CD4-positive, alpha-beta memory T cell (primary cell): Measurements from ENCODE around the gene GUCY1B1. TPM values are rescaled to one million over a fixed set of nuclear protein-coding genes. Genes with fewer than 3 reads are reported as not detected.

ENCODE experiments used
- CTCF ChIA-PET: fragments of 350-600 bp; sonication (Branson Sonifier 250); formaldehyde crosslinking; loops from one replicate; lab custom pipeline; 2021; ENCODE audit warnings: inconsistent platforms; ENCODE audit not compliant: partially characterized antibody; lab: Charles Lee
- POLR2A ChIA-PET: fragments of 350-600 bp; sonication (Branson Sonifier 250); formaldehyde crosslinking; loops from one replicate; lab custom pipeline; 2021; ENCODE audit not compliant: partially characterized antibody; lab: Charles Lee
- DNase-seq, 5 donors: peaks; one replicate each; pipeline versions ENCODE4 v3.0.0 to v3.0.0-alpha.2; 2020 to 2022; ENCODE audit warnings: mixed read lengths in 1 of 5
- H3K27ac ChIP-seq: one replicate; pipeline ENCODE4 v1.7.0; 2013; ENCODE audit warnings: low read depth, low read length
- H3K27me3 ChIP-seq: 2 replicates; pipeline ENCODE4 v1.7.0; 2013; ENCODE audit warnings: mild to moderate bottlenecking, low read length, moderate library complexity; ENCODE audit not compliant: insufficient read depth
- H3K36me3 ChIP-seq: 2 replicates; pipeline ENCODE4 v1.7.0; 2013; ENCODE audit warnings: mild to moderate bottlenecking, low read length, moderate library complexity; ENCODE audit not compliant: insufficient read depth
- H3K4me1 ChIP-seq: 2 replicates; pipeline ENCODE4 v1.7.0; 2013; ENCODE audit warnings: mild to moderate bottlenecking, low read length, moderate library complexity; ENCODE audit not compliant: insufficient read depth
- H3K4me3 ChIP-seq, 2 donors: one replicate each; pipeline ENCODE4 v1.7.0; 2013; ENCODE audit warnings: low read length in 2 of 2, mild to moderate bottlenecking in 1 of 2
- H3K9me3 ChIP-seq, 2 donors: one replicate each; pipeline ENCODE4 v1.7.0; 2013; ENCODE audit warnings: low read length in 2 of 2, control low read depth in 1 of 2; ENCODE audit not compliant: control insufficient read depth in 1 of 2
- H3K27ac Mint-ChIP-seq, 7 donors: one replicate each; pipeline ENCODE4 v1.8.0; 2020 to 2021; ENCODE audit warnings: mixed read lengths in 7 of 7, mild to moderate bottlenecking in 6 of 7, inconsistent platforms in 3 of 7, moderate library complexity in 3 of 7
- H3K27me3 Mint-ChIP-seq, 2 donors: one replicate each; pipeline ENCODE4 v1.8.0; 2020 to 2021; ENCODE audit warnings: mixed read lengths in 2 of 2
- H3K36me3 Mint-ChIP-seq, 2 donors: one replicate each; pipeline ENCODE4 v1.8.0; 2020 to 2021; ENCODE audit warnings: mixed read lengths in 2 of 2, inconsistent platforms in 1 of 2, mild to moderate bottlenecking in 1 of 2
- H3K4me1 Mint-ChIP-seq, 4 donors: one replicate each; pipeline ENCODE4 v1.8.0; 2020 to 2021; ENCODE audit warnings: mixed read lengths in 4 of 4, mild to moderate bottlenecking in 1 of 4
- H3K4me3 Mint-ChIP-seq, 8 donors: one replicate each; pipeline ENCODE4 v1.8.0; 2020 to 2021; ENCODE audit warnings: mixed read lengths in 8 of 8, mild to moderate bottlenecking in 7 of 8, moderate library complexity in 6 of 8, inconsistent platforms in 3 of 8
- H3K9me3 Mint-ChIP-seq, 8 donors: one replicate each; pipeline ENCODE4 v1.8.0; 2020 to 2021; ENCODE audit warnings: mixed read lengths in 8 of 8, mild to moderate bottlenecking in 5 of 8, inconsistent platforms in 3 of 8, moderate library complexity in 1 of 8
- intact Hi-C: fragments of 100-400 bp; cut with micrococcal nuclease; formaldehyde crosslinking; loops from one replicate; pipeline ENCODE4 v1.15.1; 2023
- polyA plus RNA-seq, 2 donors: library from polyadenylated mRNA; unstranded; fragments of 300-500 nt; fragmentation: Illumina TruSeq; gene quantifications; one replicate each; pipeline ENCODE4 v1.2.3, GENCODE V29; 2021
- total RNA-seq, 2 experiments: library from RNA; stranded (reverse); gene quantifications; one replicate each; pipeline ENCODE4 v1.2.3, GENCODE V29; 2021

GUCY1B1 gene
- total and polyA plus RNA-seq, 4 experiments from 2014 or later, result not detected

GRCh38 chr4:155745984-155746383 lies 12.8 kb upstream of the GUCY1B1 start:
- intact Hi-C loops, result no loop called here
- Histone ChIP-seq H3K27ac (no peak overlapping the region), H3K9me3 (no peaks in the 10 kb centered on the region), H3K4me3 (no peak overlapping the region), H3K27me3 (no peaks in the 10 kb centered on the region), H3K36me3 (no peaks in the 10 kb centered on the region), H3K4me1 (no peaks in the 10 kb centered on the region)
- no peak for DNase-seq
- CTCF ChIA-PET, result no interaction called here
- Mint-ChIP-seq H3K36me3 (no peaks in the 10 kb centered on the region), H3K9me3 (peaks cover 0 to 3% (median 0%) of the 10 kb centered on the region in 8 donors), H3K27ac (no peak overlapping the region), H3K27me3 (peaks cover 0 to 1% of the 10 kb centered on the region in 2 donors), H3K4me1 (no peaks in the 10 kb centered on the region), H3K4me3 (no peak overlapping the region)
- POLR2A ChIA-PET, result no interaction called here

GRCh38 chr4:155748039-155748438 lies 10.8 kb upstream of the GUCY1B1 start:
- Histone ChIP-seq H3K4me3 (no peak overlapping the region), H3K4me1 (no peaks in the 10 kb centered on the region), H3K27ac (no peak overlapping the region), H3K27me3 (no peaks in the 10 kb centered on the region), H3K9me3 (no peaks in the 10 kb centered on the region), H3K36me3 (no peaks in the 10 kb centered on the region)
- intact Hi-C loops, result no loop called here
- POLR2A ChIA-PET, result no interaction called here
- peaks cover 0 to 1% of the 10 kb centered on the region in 2 donors for H3K27me3 Mint-ChIP-seq
- peaks cover 0 to 3% (median 0%) of the 10 kb centered on the region in 8 donors for H3K9me3 Mint-ChIP-seq
- no peak for DNase-seq
- no peak overlapping the region for H3K27ac Mint-ChIP-seq
- CTCF ChIA-PET, result no interaction called here
- no peak overlapping the region for H3K4me3 Mint-ChIP-seq
- H3K4me1 Mint-ChIP-seq, result no peaks in the 10 kb centered on the region
- H3K36me3 Mint-ChIP-seq, result no peaks in the 10 kb centered on the region

DNA sequence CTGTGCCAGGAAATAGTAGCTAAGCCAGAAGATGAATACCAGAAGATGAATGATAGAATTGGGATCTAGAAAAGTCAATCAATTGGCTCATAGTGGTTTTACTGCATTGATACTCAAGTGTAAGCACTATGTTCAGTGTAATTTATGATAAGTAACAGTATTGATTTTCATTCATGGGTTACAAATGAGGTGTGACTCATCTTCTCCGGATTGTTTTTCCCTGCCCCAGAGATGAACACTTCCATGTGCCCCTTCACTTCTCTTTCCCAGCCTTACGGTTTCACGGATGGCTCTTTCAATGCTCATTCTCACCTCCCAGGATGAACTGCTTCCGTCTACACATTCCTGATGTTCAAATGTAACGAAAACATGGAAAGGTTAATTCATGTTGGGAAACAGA lies 9.8 kb upstream of the GUCY1B1 start:
- Histone ChIP-seq H3K4me1 (no peaks in the 10 kb centered on the region), H3K9me3 (no peaks in the 10 kb centered on the region), H3K27me3 (no peaks in the 10 kb centered on the region), H3K36me3 (no peaks in the 10 kb centered on the region), H3K27ac (no peak overlapping the region), H3K4me3 (no peak overlapping the region)
- H3K4me3 Mint-ChIP-seq, result no peak overlapping the region
- H3K4me1 Mint-ChIP-seq, result no peaks in the 10 kb centered on the region
- DNase-seq, result no peak
- H3K27ac Mint-ChIP-seq, result no peak overlapping the region
- intact Hi-C loops, result no loop called here
- H3K27me3 Mint-ChIP-seq, result no peaks in the 10 kb centered on the region
- ChIA-PET POLR2A (no interaction called here), CTCF (no interaction called here)
- H3K36me3 Mint-ChIP-seq, result no peaks in the 10 kb centered on the region
- peaks cover 0 to 3% (median 0%) of the 10 kb centered on the region in 8 donors for H3K9me3 Mint-ChIP-seq

DNA sequence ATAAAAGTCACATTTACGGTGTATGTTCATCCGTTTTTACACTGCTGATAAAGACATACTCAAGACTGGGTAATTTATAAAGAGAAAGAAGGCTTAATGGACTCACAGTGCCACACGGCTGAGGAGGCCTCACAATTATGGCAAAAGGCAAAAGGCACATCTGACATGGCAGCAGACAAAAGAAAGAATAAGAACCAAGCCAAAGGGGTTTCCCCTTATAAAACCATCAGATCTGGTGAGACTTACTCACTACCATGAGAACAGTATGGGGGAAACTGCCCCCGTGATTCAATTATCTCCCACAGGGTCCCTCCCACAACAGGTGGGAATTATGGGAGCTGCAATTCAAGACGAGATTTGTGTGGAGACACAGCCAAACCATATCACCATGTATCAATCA lies 7.3 kb upstream of the GUCY1B1 start:
- Histone ChIP-seq H3K27me3 (no peaks in the 10 kb centered on the region), H3K36me3 (no peaks in the 10 kb centered on the region), H3K4me1 (no peaks in the 10 kb centered on the region), H3K9me3 (no peaks in the 10 kb centered on the region), H3K4me3 (no peak overlapping the region), H3K27ac (no peak overlapping the region)
- no peak for DNase-seq
- Mint-ChIP-seq H3K27me3 (peaks cover 0 to 5% of the 10 kb centered on the region in 2 donors), H3K9me3 (peaks cover 0 to 5% (median 0%) of the 10 kb centered on the region in 8 donors), H3K4me3 (no peak overlapping the region), H3K27ac (no peak overlapping the region), H3K4me1 (no peaks in the 10 kb centered on the region), H3K36me3 (no peaks in the 10 kb centered on the region)
- CTCF ChIA-PET, result no interaction called here
- POLR2A ChIA-PET, result no interaction called here
- intact Hi-C loops, result no loop called here

DNA sequence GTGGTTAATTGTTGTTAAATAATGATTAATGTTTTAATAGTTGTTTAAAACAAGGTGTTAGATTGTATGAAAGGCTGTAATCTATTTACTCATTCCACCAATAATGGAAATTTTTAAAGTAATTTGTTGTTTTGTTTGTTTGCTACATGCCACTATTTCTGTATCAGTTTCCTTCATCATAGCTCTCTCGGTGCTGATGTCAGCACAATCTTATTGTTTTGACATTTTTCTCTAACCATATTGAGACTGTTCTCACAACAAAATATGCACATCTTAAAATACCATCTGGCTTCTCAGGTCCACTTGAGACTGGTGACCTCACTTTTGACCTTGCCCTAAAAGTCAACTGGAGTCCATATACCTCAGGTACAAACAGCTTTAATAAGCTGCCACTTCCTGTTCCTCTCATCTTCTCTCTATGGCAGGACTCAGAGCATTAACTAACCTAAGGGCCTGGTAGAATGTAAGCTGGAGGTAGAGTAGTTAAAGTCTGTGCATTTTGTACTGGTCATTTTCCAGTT lies 1.0 kb upstream of the GUCY1B1 start:
- Histone ChIP-seq H3K36me3 (no peaks in the 10 kb centered on the region), H3K4me3 (no peak overlapping the region), H3K27ac (no peak overlapping the region), H3K27me3 (peaks cover 7% of the 10 kb centered on the region), H3K4me1 (no peaks in the 10 kb centered on the region), H3K9me3 (no peaks in the 10 kb centered on the region)
- H3K4me3 Mint-ChIP-seq, result no peak overlapping the region
- ChIA-PET POLR2A (no interaction called here), CTCF (no interaction called here)
- no peaks in the 10 kb centered on the region for H3K36me3 Mint-ChIP-seq
- H3K9me3 Mint-ChIP-seq, result peaks cover 0 to 8% (median under 1%) of the 10 kb centered on the region in 8 donors
- no peak for DNase-seq
- intact Hi-C loops, result no loop called here
- peaks cover 0 to 8% (median 4%) of the 10 kb centered on the region in 4 donors for H3K4me1 Mint-ChIP-seq
- peaks cover 16 to 27% of the 10 kb centered on the region in 2 donors for H3K27me3 Mint-ChIP-seq
- no peak overlapping the region for H3K27ac Mint-ChIP-seq

DNA sequence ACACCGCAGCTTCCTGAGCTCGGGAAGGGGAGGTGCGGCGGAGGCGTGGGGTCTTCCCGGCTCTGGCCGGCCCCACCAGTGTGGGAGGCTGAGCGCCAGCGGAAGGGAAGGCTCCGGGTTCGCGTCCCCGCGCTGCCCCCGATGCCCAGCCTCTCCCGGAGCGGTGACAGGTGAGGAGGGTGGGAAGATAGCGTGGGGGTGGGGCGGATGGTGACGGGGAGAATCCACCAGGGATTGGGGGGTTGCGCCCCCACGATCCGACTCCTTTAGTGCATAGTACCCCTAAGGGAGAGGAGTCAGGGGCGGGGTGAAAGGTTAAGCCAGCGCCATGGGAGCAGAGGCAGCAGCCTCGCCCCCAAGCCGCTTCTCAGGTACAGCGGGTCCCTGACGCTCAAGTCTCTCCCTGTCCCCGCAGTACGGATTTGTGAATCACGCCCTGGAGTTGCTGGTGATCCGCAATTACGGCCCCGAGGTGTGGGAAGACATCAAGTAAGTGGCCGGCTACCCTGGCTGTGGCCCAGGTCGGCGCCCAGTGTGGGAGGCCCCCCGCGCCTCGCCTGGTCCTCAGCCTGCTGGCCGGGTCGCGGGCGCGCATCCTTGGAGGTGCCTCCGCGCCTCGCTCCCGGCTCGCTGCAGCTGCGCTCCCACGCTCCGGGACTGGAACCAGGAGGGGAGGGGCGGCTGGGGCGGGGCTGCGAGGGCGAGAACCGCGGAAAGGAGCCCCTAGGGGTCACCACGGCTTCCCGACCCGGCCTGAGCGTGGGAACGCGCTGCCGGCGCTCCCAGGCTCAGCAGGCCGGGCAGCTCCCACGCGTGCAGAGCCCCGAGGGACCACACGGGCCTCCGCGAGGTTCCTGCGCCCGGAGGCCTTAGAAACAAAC lies 791 bp downstream of the GUCY1B1 start:
- peaks cover 0 to 8% (median 4%) of the 10 kb centered on the region in 4 donors for H3K4me1 Mint-ChIP-seq
- no peak for DNase-seq
- Histone ChIP-seq H3K27me3 (peaks cover 7% of the 10 kb centered on the region), H3K4me1 (no peaks in the 10 kb centered on the region), H3K27ac (no peak overlapping the region), H3K4me3 (no peak overlapping the region), H3K36me3 (no peaks in the 10 kb centered on the region), H3K9me3 (no peaks in the 10 kb centered on the region)
- ChIA-PET POLR2A (no interaction called here), CTCF (no interaction called here)
- intact Hi-C loops, result no loop called here
- peaks cover 0 to 8% (median under 1%) of the 10 kb centered on the region in 8 donors for H3K9me3 Mint-ChIP-seq
- H3K4me3 Mint-ChIP-seq, result peak overlapping the region in 6 of 8 donors; percentile 23 to 78 (median 53)
- H3K36me3 Mint-ChIP-seq, result no peaks in the 10 kb centered on the region
- H3K27ac Mint-ChIP-seq, result no peak overlapping the region
- H3K27me3 Mint-ChIP-seq, result peaks cover 16 to 30% of the 10 kb centered on the region in 2 donors

DNA sequence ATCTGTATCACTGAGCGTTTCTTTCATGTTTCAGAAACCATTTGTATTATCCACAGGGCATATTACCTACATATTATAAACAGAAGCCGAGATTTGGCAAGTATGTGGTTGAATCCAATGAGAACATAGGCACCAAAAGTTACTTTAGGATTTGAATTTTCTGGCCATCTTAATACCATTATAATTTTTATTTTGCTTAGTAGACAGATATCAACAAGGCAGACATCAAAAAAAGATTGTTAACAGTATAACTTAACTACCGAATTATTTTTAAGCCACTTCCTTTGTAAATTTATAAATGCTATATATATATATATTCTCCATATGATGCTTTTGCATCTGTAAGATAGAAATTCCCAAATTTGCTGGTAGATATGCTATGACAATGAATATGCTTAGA lies 2.2 kb downstream of the GUCY1B1 start:
- peaks cover 0 to 8% (median under 1%) of the 10 kb centered on the region in 8 donors for H3K9me3 Mint-ChIP-seq
- no peaks in the 10 kb centered on the region for H3K4me1 ChIP-seq
- H3K4me1 Mint-ChIP-seq, result peaks cover 0 to 8% (median 4%) of the 10 kb centered on the region in 4 donors
- no peaks in the 10 kb centered on the region for H3K36me3 Mint-ChIP-seq
- no peak for DNase-seq
- H3K36me3 ChIP-seq, result no peaks in the 10 kb centered on the region
- no peak overlapping the region for H3K27ac ChIP-seq
- no peak overlapping the region for H3K4me3 ChIP-seq
- H3K9me3 ChIP-seq, result no peaks in the 10 kb centered on the region
- no peak overlapping the region for H3K4me3 Mint-ChIP-seq
- no peak overlapping the region for H3K27ac Mint-ChIP-seq
- intact Hi-C loops, result no loop called here
- H3K27me3 Mint-ChIP-seq, result peaks cover 16 to 26% of the 10 kb centered on the region in 2 donors
- peaks cover 7% of the 10 kb centered on the region for H3K27me3 ChIP-seq
- ChIA-PET CTCF (no interaction called here), POLR2A (no interaction called here)
